Mesodermal cell (in vitro differentiated cells): ENCODE measurements around the gene OR52E2.

Source experiments
- H3K27ac ChIP-seq: 2 replicates; pipeline ENCODE4 v1.7.0; 2013; ENCODE audit warnings: mild to moderate bottlenecking, low read depth, low read length, moderate library complexity; ENCODE audit not compliant: severe bottlenecking
- H3K36me3 ChIP-seq: 2 replicates; pipeline ENCODE4 v1.7.1; 2013; ENCODE audit warnings: mild to moderate bottlenecking, low read length, moderate library complexity; ENCODE audit not compliant: control insufficient read depth, insufficient read depth
- H3K4me1 ChIP-seq: one replicate; pipeline ENCODE4 v1.7.1; 2013; ENCODE audit warnings: mild to moderate bottlenecking, low read length; ENCODE audit not compliant: insufficient read depth, control insufficient read depth, poor library complexity, severe bottlenecking
- H3K4me3 ChIP-seq: 2 replicates; pipeline ENCODE4 v1.7.0; 2013; ENCODE audit warnings: low read length, control low read depth, mild to moderate bottlenecking; ENCODE audit not compliant: insufficient read depth, poor library complexity, severe bottlenecking; ENCODE audit errors: extremely low read depth
- H3K9me3 ChIP-seq: 2 replicates; pipeline ENCODE4 v1.7.1; 2013; ENCODE audit warnings: mild to moderate bottlenecking, low read length, moderate library complexity; ENCODE audit not compliant: control insufficient read depth
- WGBS, 2 experiments: methylation state at CpG; one replicate each; pipeline ENCODE4 v1.1.5; 2013; ENCODE audit warnings: missing lambda C conversion rate in 2 of 2; ENCODE audit not compliant: insufficient coverage in 2 of 2; 5-methylcytosine and 5-hydroxymethylcytosine counted together

The OR52E2 gene

GRCh38 chr11:5021996-5022395 is 37.4 kb downstream of the OR52E2 start:
- no peaks in the 10 kb centered on the region for H3K36me3 ChIP-seq
- no peak overlapping the region for H3K27ac ChIP-seq
- H3K4me3 ChIP-seq, result no peak overlapping the region
- WGBS, 2 experiments, result 61 to 75% methylated on average over 2 of the region's 2 CpGs
- no peaks in the 10 kb centered on the region for H3K4me1 ChIP-seq
- no peaks in the 10 kb centered on the region for H3K9me3 ChIP-seq

GRCh38 chr11:5013012-5013411 is 46.4 kb downstream of the OR52E2 start:
- WGBS, 2 experiments, result 80 to 86% methylated on average over 1 of the region's 1 CpG

GRCh38 chr11:5011254-5011653 is 48.2 kb downstream of the OR52E2 start:
- H3K36me3 ChIP-seq, result no peaks in the 10 kb centered on the region
- WGBS, 2 experiments, result 71 to 92% methylated on average over 2 to 3 of the region's 8 CpGs
- no peaks in the 10 kb centered on the region for H3K9me3 ChIP-seq
- H3K27ac ChIP-seq, result no peak overlapping the region
- no peaks in the 10 kb centered on the region for H3K4me1 ChIP-seq
- no peak overlapping the region for H3K4me3 ChIP-seq

More at GRCh38 chr11:5013012-5013411, 46.4 kb downstream of the OR52E2 start:
- Histone ChIP-seq H3K9me3 (no peaks in the 10 kb centered on the region), H3K36me3 (no peaks in the 10 kb centered on the region), H3K27ac (no peak overlapping the region), H3K4me3 (no peak overlapping the region), H3K4me1 (no peaks in the 10 kb centered on the region)
